SJSA1 (cell line): ENCODE data around the gene FBXL7. TPM values are rescaled to one million over a fixed set of nuclear protein-coding genes. Genes with fewer than 3 reads are reported as not detected.

ENCODE experiments used
- DNase-seq, 2 experiments: peaks; one replicate each; pipeline ENCODE4 v3.0.0-alpha.2; 2015 to 2020; ENCODE audit warnings: low spot score in 2 of 2, low read depth in 1 of 2
- H3K27ac ChIP-seq: fragments of 250-450 bp; sonication (Bioruptor Pico); 2 replicates; pipeline ENCODE4 v1.5.1; 2020; ENCODE audit warnings: mild to moderate bottlenecking, moderate library complexity
- H3K27me3 ChIP-seq: fragments of 250-450 bp; sonication (Bioruptor Pico); replicated peaks from 2 replicates; pipeline ENCODE4 v1.5.1; 2020; ENCODE audit warnings: mild to moderate bottlenecking, moderate library complexity
- H3K36me3 ChIP-seq: fragments of 250-450 bp; sonication (Bioruptor Pico); 2 replicates; pipeline ENCODE4 v1.5.1; 2020; ENCODE audit warnings: mild to moderate bottlenecking
- H3K4me1 ChIP-seq: fragments of 250-450 bp; sonication (Bioruptor Pico); replicated peaks from 2 replicates; pipeline ENCODE4 v1.6.1; 2021; ENCODE audit warnings: mild to moderate bottlenecking
- H3K4me3 ChIP-seq: fragments of 250-450 bp; sonication (Bioruptor Pico); 2 replicates; pipeline ENCODE4 v1.5.1; 2020; ENCODE audit warnings: mild to moderate bottlenecking
- H3K9me3 ChIP-seq: fragments of 250-450 bp; sonication (Bioruptor Pico); replicated peaks from 2 replicates; pipeline ENCODE4 v1.5.1; 2020; ENCODE audit warnings: mild to moderate bottlenecking
- total RNA-seq: library from RNA; depleted of rRNA; stranded (reverse); fragments of >200 nt; shearing (Covaris generic); gene quantifications from 2 replicates; pipeline ENCODE4 v1.2.3, GENCODE V29; 2014

Gene FBXL7
- total RNA-seq, 1 experiment from 2014 or later = 14.6 TPM

DNA sequence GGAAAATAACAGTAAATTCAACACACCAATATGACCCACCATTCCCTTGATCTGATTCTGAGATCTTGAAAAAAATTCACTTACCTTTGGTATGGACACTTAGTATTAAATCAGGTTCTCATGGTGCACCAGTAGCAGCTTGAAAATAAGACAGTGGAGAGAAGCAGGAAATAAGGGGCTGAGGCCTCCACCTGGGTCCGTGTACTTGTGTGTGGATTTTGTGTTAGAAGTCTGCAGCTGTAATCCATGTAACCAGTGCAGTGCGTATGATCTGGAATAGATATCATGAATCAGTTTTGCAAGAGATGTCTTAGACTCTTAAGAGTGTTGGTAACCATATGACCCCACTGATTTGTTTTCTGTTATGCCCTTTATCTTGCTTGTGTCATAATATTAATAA is 107.1 kb downstream of the FBXL7 start:
- H3K27me3 ChIP-seq = no peaks in the 10 kb centered on the region
- no peaks in the 10 kb centered on the region for H3K4me1 ChIP-seq
- H3K36me3 ChIP-seq = peaks cover 3% of the 10 kb centered on the region; the same call in 1 of the 2 replicates

DNA sequence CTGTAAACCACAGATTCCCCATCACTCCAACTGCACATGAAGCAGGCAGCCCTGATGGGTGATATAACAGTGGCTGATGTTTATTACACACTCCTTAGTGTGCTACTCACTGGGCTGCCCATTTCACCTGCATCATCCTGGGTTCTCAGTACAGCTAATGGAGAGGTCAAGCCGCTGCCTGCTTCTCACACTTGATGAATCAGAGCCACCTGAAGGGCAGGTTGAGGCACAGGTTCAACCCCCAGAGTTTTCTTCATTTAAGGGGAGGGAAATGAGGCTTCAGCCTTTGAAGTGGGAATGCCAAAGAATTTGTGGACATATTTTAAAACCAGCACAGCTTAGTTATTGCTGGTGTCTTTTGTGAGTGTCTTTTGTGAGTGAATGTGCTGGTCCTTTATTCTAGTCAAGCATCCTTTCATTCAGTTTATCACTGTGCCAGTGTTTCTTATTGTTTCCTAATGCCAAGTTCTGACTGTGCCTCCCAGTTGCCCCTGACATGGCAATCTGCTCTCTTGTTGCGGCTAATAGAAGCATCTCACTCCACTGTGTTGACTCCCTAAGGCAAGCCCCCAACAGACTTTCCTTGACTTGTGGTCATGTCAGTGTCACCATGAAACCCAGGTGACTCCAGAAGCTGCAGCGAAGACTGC is 109.2 kb downstream of the FBXL7 start:
- Histone ChIP-seq H3K4me3 (no peak overlapping the region), H3K27me3 (no peaks in the 10 kb centered on the region), H3K9me3 (no peaks in the 10 kb centered on the region), H3K27ac (no peak overlapping the region), H3K36me3 (no peaks in the 10 kb centered on the region), H3K4me1 (no peaks in the 10 kb centered on the region)
- DNase-seq = no peak

More for the DNA sequence above, 107.1 kb downstream of the FBXL7 start:
- Histone ChIP-seq H3K27ac (no peak overlapping the region), H3K4me3 (no peak overlapping the region), H3K9me3 (no peaks in the 10 kb centered on the region)
- DNase-seq = no peak

DNA sequence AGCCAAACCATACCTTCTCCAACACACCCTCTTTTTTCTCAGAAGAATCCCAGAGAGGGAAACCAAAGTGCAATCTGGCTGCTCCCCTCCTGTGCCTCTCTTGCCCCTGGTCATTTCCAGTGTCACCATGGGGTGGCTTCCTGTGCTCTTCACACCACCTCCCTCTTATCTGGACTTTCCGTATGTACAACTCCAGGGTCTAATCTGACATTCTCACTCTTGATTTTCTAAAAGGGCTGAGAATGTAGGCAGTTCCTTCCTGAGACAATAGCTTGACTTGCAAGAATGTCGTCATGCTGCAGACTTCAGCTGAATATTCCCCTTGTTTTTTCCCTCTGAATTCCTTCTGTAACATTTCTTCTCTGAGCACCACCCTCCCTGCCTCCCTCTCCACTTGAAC is 110.2 kb downstream of the FBXL7 start:
- no peak for DNase-seq
- Histone ChIP-seq H3K9me3 (no peaks in the 10 kb centered on the region), H3K4me3 (no peak overlapping the region), H3K36me3 (no peaks in the 10 kb centered on the region), H3K4me1 (no peaks in the 10 kb centered on the region), H3K27me3 (no peaks in the 10 kb centered on the region), H3K27ac (no peak overlapping the region)

DNA sequence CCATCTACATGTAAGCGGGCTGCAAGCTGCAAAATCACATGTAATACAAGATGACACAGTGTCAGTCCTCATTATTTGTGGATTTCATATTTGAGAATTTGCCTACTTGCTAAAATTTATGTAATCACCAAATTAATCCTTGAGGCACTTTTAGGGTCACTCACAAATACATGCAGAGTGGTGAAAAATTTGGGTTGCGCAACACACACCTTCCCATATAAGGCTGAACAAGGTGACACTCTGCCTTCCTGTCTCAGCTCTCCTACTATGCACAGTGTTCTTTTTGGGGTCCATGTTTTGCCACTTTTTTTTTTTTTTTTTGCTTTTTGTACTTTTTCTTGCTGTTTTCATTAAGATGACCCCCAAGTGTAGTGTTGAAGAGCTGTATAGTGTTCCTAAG is 111.0 kb downstream of the FBXL7 start:
- no peak overlapping the region for H3K27ac ChIP-seq
- H3K4me3 ChIP-seq = no peak overlapping the region
- H3K27me3 ChIP-seq = no peaks in the 10 kb centered on the region
- no peaks in the 10 kb centered on the region for H3K36me3 ChIP-seq
- DNase-seq = no peak
- H3K4me1 ChIP-seq = no peaks in the 10 kb centered on the region
- H3K9me3 ChIP-seq = no peaks in the 10 kb centered on the region

DNA sequence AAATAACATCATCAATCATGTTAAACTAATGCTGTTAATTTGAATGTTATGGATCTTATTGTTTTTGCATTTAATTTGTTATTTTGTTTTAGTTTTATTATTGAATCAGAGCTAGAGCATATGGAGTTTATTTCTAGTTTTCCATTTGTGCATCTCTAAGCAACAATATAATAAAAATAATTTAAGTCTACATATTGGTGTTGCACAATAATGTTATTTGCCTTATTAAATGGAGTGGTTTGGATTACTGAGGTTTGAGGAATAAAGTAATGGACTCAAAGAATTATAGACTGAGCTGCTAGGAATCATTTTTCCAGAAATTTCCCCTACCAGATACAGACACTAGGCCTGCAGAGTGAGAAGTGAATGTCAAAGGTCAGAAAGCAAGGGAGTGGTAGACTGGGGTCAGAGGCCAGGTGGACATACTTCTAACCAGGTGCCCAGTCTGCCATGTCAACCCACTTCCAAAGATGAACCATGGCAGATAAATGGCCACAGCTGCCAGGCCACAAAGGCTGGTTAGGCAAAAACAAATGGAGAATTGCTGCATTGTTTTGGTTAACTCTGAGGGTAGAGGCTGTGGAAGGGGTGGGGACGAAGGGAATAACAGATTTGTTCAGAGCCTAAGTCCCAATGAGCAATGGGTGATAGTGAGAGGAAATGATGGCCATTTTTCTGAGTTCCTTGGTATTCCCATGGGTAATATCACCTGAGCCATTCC is 113.1 kb downstream of the FBXL7 start:
- H3K9me3 ChIP-seq = no peaks in the 10 kb centered on the region
- no peaks in the 10 kb centered on the region for H3K4me1 ChIP-seq
- H3K27ac ChIP-seq = no peak overlapping the region
- H3K36me3 ChIP-seq = no peaks in the 10 kb centered on the region
- H3K4me3 ChIP-seq = no peak overlapping the region
- DNase-seq = no peak
- H3K27me3 ChIP-seq = no peaks in the 10 kb centered on the region

GRCh38 chr5:15614679-15615078 is 114.7 kb downstream of the FBXL7 start:
- no peak overlapping the region for H3K27ac ChIP-seq
- no peaks in the 10 kb centered on the region for H3K36me3 ChIP-seq
- H3K4me1 ChIP-seq = peaks cover 4% of the 10 kb centered on the region
- no peak for DNase-seq
- no peaks in the 10 kb centered on the region for H3K27me3 ChIP-seq
- no peak overlapping the region for H3K4me3 ChIP-seq
- H3K9me3 ChIP-seq = no peaks in the 10 kb centered on the region

GRCh38 chr5:15615859-15616258 is 115.9 kb downstream of the FBXL7 start:
- Histone ChIP-seq H3K27ac (no peak overlapping the region), H3K27me3 (no peaks in the 10 kb centered on the region), H3K4me1 (peaks cover 15% of the 10 kb centered on the region), H3K4me3 (no peak overlapping the region), H3K9me3 (no peaks in the 10 kb centered on the region), H3K36me3 (0 out of 2 replicates have a peak, but pooled peaks cover 3% of the 10 kb centered on the region)
- DNase-seq = no peak

GRCh38 chr5:15618938-15619337 is 119.0 kb downstream of the FBXL7 start:
- Histone ChIP-seq H3K4me1 (peaks cover 23% of the 10 kb centered on the region), H3K36me3 (0 out of 2 replicates have a peak, but pooled peaks cover 3% of the 10 kb centered on the region), H3K9me3 (no peaks in the 10 kb centered on the region), H3K27ac (no peak overlapping the region), H3K4me3 (no peak overlapping the region), H3K27me3 (no peaks in the 10 kb centered on the region)
- no peak for DNase-seq

GRCh38 chr5:15620501-15620900 is 120.5 kb downstream of the FBXL7 start:
- Histone ChIP-seq H3K4me3 (no peak overlapping the region), H3K9me3 (no peaks in the 10 kb centered on the region), H3K27ac (peak overlapping the region; percentile 72), H3K27me3 (no peaks in the 10 kb centered on the region), H3K36me3 (0 out of 2 replicates have a peak, but pooled peaks cover 3% of the 10 kb centered on the region), H3K4me1 (peaks cover 23% of the 10 kb centered on the region)
- DNase-seq = peak; percentile 47

- Histone ChIP-seq H3K4me1 (peaks cover 23% of the 10 kb centered on the region), H3K27ac (peak overlapping the region; percentile 72), H3K27me3 (no peaks in the 10 kb centered on the region), H3K9me3 (no peaks in the 10 kb centered on the region), H3K36me3 (0 out of 2 replicates have a peak, but pooled peaks cover 3% of the 10 kb centered on the region), H3K4me3 (no peak overlapping the region)
- DNase-seq = peak in 1 of 2 experiments; percentile 46
Observed at GRCh38 chr5:15621094-15621493, 121.1 kb downstream of the FBXL7 start.

DNA sequence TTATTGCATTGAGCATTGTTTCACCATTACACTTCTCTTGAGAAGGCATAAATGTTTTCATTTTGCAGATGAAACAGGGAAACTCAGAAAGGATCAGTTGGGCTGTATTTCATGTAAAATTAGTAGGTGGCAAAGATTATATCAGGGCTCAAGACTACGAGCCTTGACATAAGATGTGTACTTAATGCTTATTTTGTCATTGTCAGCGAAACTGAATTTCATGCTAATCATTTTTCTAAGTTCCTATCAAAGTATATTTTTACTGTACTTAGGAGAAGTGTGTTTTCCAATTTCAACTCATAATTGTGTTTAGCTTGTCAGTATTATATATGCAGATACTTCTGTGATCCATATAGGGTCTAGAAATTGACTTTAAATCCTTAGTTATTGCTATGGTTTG is 123.8 kb downstream of the FBXL7 start:
- DNase-seq = no peak
- H3K27ac ChIP-seq = no peak overlapping the region
- no peaks in the 10 kb centered on the region for H3K9me3 ChIP-seq
- peaks cover 23% of the 10 kb centered on the region for H3K4me1 ChIP-seq
- no peak overlapping the region for H3K4me3 ChIP-seq
- peaks cover 6% of the 10 kb centered on the region; the same call in 1 of the 2 replicates for H3K36me3 ChIP-seq
- no peaks in the 10 kb centered on the region for H3K27me3 ChIP-seq

- Histone ChIP-seq H3K9me3 (no peaks in the 10 kb centered on the region), H3K4me3 (no peak overlapping the region), H3K36me3 (peaks cover 3% of the 10 kb centered on the region), H3K4me1 (peaks cover 11% of the 10 kb centered on the region), H3K27me3 (no peaks in the 10 kb centered on the region), H3K27ac (no peak overlapping the region)
- DNase-seq = no peak
Observed at GRCh38 chr5:15627109-15627508, 127.1 kb downstream of the FBXL7 start.

DNA sequence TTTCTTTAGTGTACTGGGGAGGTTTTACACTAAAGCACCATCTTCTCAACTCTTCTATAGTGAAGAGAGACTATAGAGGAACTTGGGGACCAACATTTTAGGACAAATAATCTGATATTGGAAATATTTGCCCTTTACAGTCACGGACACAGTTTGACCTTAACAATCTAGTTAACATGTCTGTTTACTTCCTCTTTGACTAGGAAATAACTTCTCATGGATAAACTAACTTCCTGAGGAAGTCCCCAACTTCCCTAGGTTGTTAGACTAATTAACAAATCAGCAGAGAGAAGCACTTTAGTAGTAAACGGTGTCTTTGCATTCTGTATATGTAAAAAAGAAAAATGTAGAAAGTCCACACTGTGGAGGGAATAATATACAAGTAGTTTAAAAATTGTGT is 127.7 kb downstream of the FBXL7 start:
- Histone ChIP-seq H3K36me3 (peaks cover 3% of the 10 kb centered on the region), H3K4me1 (peaks cover 11% of the 10 kb centered on the region), H3K9me3 (no peaks in the 10 kb centered on the region), H3K27ac (no peak overlapping the region), H3K4me3 (no peak overlapping the region), H3K27me3 (no peaks in the 10 kb centered on the region)
- no peak for DNase-seq

DNA sequence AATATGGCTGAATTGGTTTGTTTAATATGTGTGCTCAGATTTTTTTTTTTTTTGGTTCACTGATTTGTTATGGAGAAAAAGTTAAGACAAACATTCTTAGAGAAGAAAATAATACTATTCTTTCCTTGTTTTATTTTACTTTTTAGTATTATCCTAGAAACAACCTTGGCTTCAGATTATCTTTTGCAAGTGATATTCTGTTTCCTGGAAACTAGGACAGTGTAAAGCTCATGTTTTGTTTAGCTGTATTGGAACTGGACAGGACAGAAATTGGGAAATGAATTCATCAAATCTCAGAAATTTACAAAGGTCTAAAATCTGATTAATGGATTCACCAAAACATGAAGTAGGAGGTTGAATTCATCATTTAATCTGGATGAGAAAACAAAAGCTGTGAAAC is 130.5 kb downstream of the FBXL7 start:
- Histone ChIP-seq H3K36me3 (peaks cover 3% of the 10 kb centered on the region), H3K9me3 (no peaks in the 10 kb centered on the region), H3K4me3 (no peak overlapping the region), H3K27ac (no peak overlapping the region), H3K4me1 (peaks cover 11% of the 10 kb centered on the region), H3K27me3 (no peaks in the 10 kb centered on the region)
- DNase-seq = no peak
